Activated T-helper 17 cell treated with anti-CD3 and anti-CD28 coated beads, Interleukin-2, amount 50 U/mL, for 72 hours (primary cell): ENCODE measurements around the gene ZNF519. TPM values are rescaled to one million over a fixed set of nuclear protein-coding genes. Genes with fewer than 3 reads are reported as not detected.
A peak's percentile ranks its signal among the peaks of the same experiment; 100 is the strongest.
"Not testable (repeated sequence)": the region's sequence is repeated elsewhere in the genome, so short reads cannot be mapped to it uniquely, and the experiment has no call there.

ENCODE experiments used
- ATAC-seq: fragments of 150-1000 bp; cut with Tn5 transposase; replicated peaks from 2 replicates; pipeline ENCODE4 v1.10.0; 2021; ENCODE audit warnings: mild to moderate bottlenecking, moderate library complexity
- H3K27ac Mint-ChIP-seq: one replicate; pipeline ENCODE4 v1.8.0; 2022; ENCODE audit warnings: mixed read lengths
- H3K27me3 Mint-ChIP-seq: one replicate; pipeline ENCODE4 v1.8.0; 2022; ENCODE audit warnings: mixed read lengths
- H3K36me3 Mint-ChIP-seq: one replicate; pipeline ENCODE4 v1.8.0; 2022; ENCODE audit warnings: low read depth, mild to moderate bottlenecking, mixed read lengths
- H3K4me1 Mint-ChIP-seq: one replicate; pipeline ENCODE4 v1.8.0; 2022; ENCODE audit warnings: mixed read lengths
- H3K4me3 Mint-ChIP-seq: one replicate; pipeline ENCODE4 v1.8.0; 2022; ENCODE audit warnings: mild to moderate bottlenecking, mixed read lengths
- H3K9me3 Mint-ChIP-seq: one replicate; pipeline ENCODE4 v1.8.0; 2022; ENCODE audit warnings: mixed read lengths
- total RNA-seq, 2 donors: library from RNA; stranded (reverse); gene quantifications; one replicate each; pipeline ENCODE4 v1.2.3, GENCODE V29; 2022

ZNF519 gene
- total RNA-seq, 2 donors from 2014 or later = 17.4 to 18.4 TPM

GRCh38 chr18:14151564-14152113, 19.4 kb upstream of the ZNF519 start:
- not testable (repeated sequence) for H3K27me3 Mint-ChIP-seq, ATAC-seq, H3K9me3 Mint-ChIP-seq, H3K27ac Mint-ChIP-seq, H3K36me3 Mint-ChIP-seq, H3K4me1 Mint-ChIP-seq, H3K4me3 Mint-ChIP-seq

- not testable (repeated sequence) for H3K4me1 Mint-ChIP-seq, H3K9me3 Mint-ChIP-seq, H3K27ac Mint-ChIP-seq, H3K27me3 Mint-ChIP-seq, H3K36me3 Mint-ChIP-seq, ATAC-seq, H3K4me3 Mint-ChIP-seq
Observed at GRCh38 chr18:14150766-14151165, 18.5 kb upstream of the ZNF519 start.

GRCh38 chr18:14149916-14150420, 17.7 kb upstream of the ZNF519 start:
- not testable (repeated sequence) for H3K27me3 Mint-ChIP-seq, H3K36me3 Mint-ChIP-seq, H3K4me1 Mint-ChIP-seq, ATAC-seq, H3K9me3 Mint-ChIP-seq, H3K27ac Mint-ChIP-seq, H3K4me3 Mint-ChIP-seq

GRCh38 chr18:14149121-14149850, 17.1 kb upstream of the ZNF519 start:
- H3K9me3 Mint-ChIP-seq, H3K4me1 Mint-ChIP-seq, H3K4me3 Mint-ChIP-seq, H3K27me3 Mint-ChIP-seq, H3K27ac Mint-ChIP-seq, H3K36me3 Mint-ChIP-seq, ATAC-seq: not testable (repeated sequence)

- not testable (repeated sequence) for H3K27ac Mint-ChIP-seq, ATAC-seq, H3K27me3 Mint-ChIP-seq, H3K9me3 Mint-ChIP-seq, H3K4me1 Mint-ChIP-seq, H3K36me3 Mint-ChIP-seq, H3K4me3 Mint-ChIP-seq
Observed at GRCh38 chr18:14147935-14148865, 16.0 kb upstream of the ZNF519 start.

- not testable (repeated sequence) for H3K27ac Mint-ChIP-seq, H3K27me3 Mint-ChIP-seq, H3K36me3 Mint-ChIP-seq, H3K9me3 Mint-ChIP-seq, ATAC-seq, H3K4me3 Mint-ChIP-seq, H3K4me1 Mint-ChIP-seq
Observed at GRCh38 chr18:14146771-14147170, 14.5 kb upstream of the ZNF519 start.

- H3K36me3 Mint-ChIP-seq, H3K4me3 Mint-ChIP-seq, H3K27ac Mint-ChIP-seq, H3K27me3 Mint-ChIP-seq, ATAC-seq, H3K9me3 Mint-ChIP-seq, H3K4me1 Mint-ChIP-seq: not testable (repeated sequence)
Observed at GRCh38 chr18:14145581-14146338, 13.5 kb upstream of the ZNF519 start.

GRCh38 chr18:14145021-14145420, 12.8 kb upstream of the ZNF519 start:
- not testable (repeated sequence) for H3K9me3 Mint-ChIP-seq, H3K4me3 Mint-ChIP-seq, H3K4me1 Mint-ChIP-seq, H3K27me3 Mint-ChIP-seq, H3K36me3 Mint-ChIP-seq, ATAC-seq, H3K27ac Mint-ChIP-seq

- no peaks in the 10 kb centered on the region for H3K4me1 Mint-ChIP-seq
- no peaks in the 10 kb centered on the region for H3K36me3 Mint-ChIP-seq
- no peak overlapping the region for H3K27ac Mint-ChIP-seq
- H3K9me3 Mint-ChIP-seq = no peaks in the 10 kb centered on the region
- no peaks in the 10 kb centered on the region for H3K27me3 Mint-ChIP-seq
- no peak overlapping the region for H3K4me3 Mint-ChIP-seq
- no peak for ATAC-seq
Observed at GRCh38 chr18:14144628-14144895, 12.3 kb upstream of the ZNF519 start.

GRCh38 chr18:14143871-14144627, 11.8 kb upstream of the ZNF519 start:
- H3K27ac Mint-ChIP-seq, H3K9me3 Mint-ChIP-seq, H3K27me3 Mint-ChIP-seq, H3K4me1 Mint-ChIP-seq, ATAC-seq, H3K4me3 Mint-ChIP-seq, H3K36me3 Mint-ChIP-seq: not testable (repeated sequence)

GRCh38 chr18:14143396-14143795, 11.2 kb upstream of the ZNF519 start:
- ATAC-seq, H3K4me3 Mint-ChIP-seq, H3K9me3 Mint-ChIP-seq, H3K27me3 Mint-ChIP-seq, H3K4me1 Mint-ChIP-seq, H3K36me3 Mint-ChIP-seq, H3K27ac Mint-ChIP-seq: not testable (repeated sequence)

- H3K9me3 Mint-ChIP-seq, H3K27ac Mint-ChIP-seq, H3K36me3 Mint-ChIP-seq, H3K27me3 Mint-ChIP-seq, H3K4me1 Mint-ChIP-seq, H3K4me3 Mint-ChIP-seq, ATAC-seq: not testable (repeated sequence)
Observed at GRCh38 chr18:14142177-14142576, 9.9 kb upstream of the ZNF519 start.

GRCh38 chr18:14139583-14139982, 7.3 kb upstream of the ZNF519 start:
- H3K4me3 Mint-ChIP-seq, H3K9me3 Mint-ChIP-seq, H3K4me1 Mint-ChIP-seq, H3K27ac Mint-ChIP-seq, H3K27me3 Mint-ChIP-seq, H3K36me3 Mint-ChIP-seq: not testable (repeated sequence)
- ATAC-seq = peak; percentile 62

GRCh38 chr18:14137971-14138370, 5.7 kb upstream of the ZNF519 start:
- H3K27ac Mint-ChIP-seq = peak overlapping the region; percentile 30
- H3K9me3 Mint-ChIP-seq, H3K4me1 Mint-ChIP-seq, H3K27me3 Mint-ChIP-seq, H3K4me3 Mint-ChIP-seq, ATAC-seq, H3K36me3 Mint-ChIP-seq: not testable (repeated sequence)
